ENCODE data around the gene MYG1. TPM values are rescaled to one million over a fixed set of nuclear protein-coding genes. Genes with fewer than 3 reads are reported as not detected.

Gene MYG1
- total RNA-seq, 1 experiment from 2014 or later = 104 TPM

DNA sequence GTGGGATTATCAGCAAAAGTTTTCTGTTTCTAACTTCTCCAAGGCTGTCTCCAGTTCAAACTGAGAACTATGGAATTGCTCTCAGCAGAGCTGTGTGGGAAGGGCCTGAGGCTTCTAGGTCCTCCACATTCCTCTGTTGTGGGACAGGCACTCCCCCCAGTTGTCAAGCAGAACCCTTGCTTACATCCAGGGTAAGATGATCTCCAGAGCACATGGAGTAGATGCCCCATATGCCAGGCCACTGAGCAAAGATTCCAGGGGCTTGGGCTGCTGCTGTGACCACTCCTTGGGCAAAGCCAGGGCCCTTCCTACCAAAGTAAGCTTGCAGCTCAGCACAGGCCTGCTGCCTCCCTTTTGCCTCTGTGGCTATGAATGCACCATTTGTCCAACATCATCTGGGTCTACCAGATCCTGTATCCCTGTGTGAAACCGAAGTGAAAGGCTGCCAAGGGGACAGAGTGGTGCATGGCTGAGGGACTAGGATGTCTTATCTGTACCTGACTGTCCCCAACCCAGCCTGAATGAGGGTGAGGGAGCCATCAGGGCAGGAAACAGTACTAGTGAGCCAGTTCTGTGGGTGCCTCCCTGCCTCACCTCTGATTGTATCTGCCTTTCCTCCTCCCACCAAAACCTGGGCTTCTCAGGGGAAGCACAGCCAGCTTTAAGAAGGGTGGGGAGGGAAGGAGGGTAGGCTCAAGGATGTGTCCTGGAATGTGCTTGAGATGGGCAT lies 44.5 kb upstream of the MYG1 start:
- intact Hi-C loops (cut with micrococcal nuclease) = no loop called here

More for the DNA sequence above, 44.5 kb upstream of the MYG1 start:
- no peak for TF ChIP-seq SP1 (IDR thresholded peaks at IDR 0.05; ENCODE audit: low read depth)
- no peak for TF ChIP-seq JUND (IDR thresholded peaks at IDR 0.05)
- no peak for TF ChIP-seq FOSL1 (IDR thresholded peaks at IDR 0.05; ENCODE audit: low read depth)
- TF ChIP-seq, protein P1, sequence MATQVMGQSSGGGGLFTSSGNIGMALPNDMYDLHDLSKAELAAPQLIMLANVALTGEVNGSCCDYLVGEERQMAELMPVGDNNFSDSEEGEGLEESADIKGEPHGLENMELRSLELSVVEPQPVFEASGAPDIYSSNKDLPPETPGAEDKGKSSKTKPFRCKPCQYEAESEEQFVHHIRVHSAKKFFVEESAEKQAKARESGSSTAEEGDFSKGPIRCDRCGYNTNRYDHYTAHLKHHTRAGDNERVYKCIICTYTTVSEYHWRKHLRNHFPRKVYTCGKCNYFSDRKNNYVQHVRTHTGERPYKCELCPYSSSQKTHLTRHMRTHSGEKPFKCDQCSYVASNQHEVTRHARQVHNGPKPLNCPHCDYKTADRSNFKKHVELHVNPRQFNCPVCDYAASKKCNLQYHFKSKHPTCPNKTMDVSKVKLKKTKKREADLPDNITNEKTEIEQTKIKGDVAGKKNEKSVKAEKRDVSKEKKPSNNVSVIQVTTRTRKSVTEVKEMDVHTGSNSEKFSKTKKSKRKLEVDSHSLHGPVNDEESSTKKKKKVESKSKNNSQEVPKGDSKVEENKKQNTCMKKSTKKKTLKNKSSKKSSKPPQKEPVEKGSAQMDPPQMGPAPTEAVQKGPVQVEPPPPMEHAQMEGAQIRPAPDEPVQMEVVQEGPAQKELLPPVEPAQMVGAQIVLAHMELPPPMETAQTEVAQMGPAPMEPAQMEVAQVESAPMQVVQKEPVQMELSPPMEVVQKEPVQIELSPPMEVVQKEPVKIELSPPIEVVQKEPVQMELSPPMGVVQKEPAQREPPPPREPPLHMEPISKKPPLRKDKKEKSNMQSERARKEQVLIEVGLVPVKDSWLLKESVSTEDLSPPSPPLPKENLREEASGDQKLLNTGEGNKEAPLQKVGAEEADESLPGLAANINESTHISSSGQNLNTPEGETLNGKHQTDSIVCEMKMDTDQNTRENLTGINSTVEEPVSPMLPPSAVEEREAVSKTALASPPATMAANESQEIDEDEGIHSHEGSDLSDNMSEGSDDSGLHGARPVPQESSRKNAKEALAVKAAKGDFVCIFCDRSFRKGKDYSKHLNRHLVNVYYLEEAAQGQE (IDR thresholded peaks at IDR 0.05; ENCODE audit: low read depth) = no peak
- no peak for TF ChIP-seq EZH2phosphoT487 (IDR thresholded peaks at IDR 0.05; ENCODE audit: borderline replicate concordance)
- TF ChIP-seq CBX3 (IDR thresholded peaks at IDR 0.05; ENCODE audit: low read depth) = no peak
- no peak for TF ChIP-seq POLR2A (IDR thresholded peaks at IDR 0.05; ENCODE audit: borderline replicate concordance, extremely low read depth, insufficient read depth, insufficient read length)
- TF ChIP-seq, protein P2, sequence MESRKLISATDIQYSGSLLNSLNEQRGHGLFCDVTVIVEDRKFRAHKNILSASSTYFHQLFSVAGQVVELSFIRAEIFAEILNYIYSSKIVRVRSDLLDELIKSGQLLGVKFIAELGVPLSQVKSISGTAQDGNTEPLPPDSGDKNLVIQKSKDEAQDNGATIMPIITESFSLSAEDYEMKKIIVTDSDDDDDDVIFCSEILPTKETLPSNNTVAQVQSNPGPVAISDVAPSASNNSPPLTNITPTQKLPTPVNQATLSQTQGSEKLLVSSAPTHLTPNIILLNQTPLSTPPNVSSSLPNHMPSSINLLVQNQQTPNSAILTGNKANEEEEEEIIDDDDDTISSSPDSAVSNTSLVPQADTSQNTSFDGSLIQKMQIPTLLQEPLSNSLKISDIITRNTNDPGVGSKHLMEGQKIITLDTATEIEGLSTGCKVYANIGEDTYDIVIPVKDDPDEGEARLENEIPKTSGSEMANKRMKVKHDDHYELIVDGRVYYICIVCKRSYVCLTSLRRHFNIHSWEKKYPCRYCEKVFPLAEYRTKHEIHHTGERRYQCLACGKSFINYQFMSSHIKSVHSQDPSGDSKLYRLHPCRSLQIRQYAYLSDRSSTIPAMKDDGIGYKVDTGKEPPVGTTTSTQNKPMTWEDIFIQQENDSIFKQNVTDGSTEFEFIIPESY (IDR thresholded peaks at IDR 0.05; ENCODE audit: extremely low read depth, insufficient replicate concordance, low read length) = no peak
- TF ChIP-seq SIN3A (IDR thresholded peaks at IDR 0.05; ENCODE audit: low read depth) = no peak
- TF ChIP-seq ELF1 (IDR thresholded peaks at IDR 0.05; ENCODE audit: borderline replicate concordance, low read depth) = no peak
- TF ChIP-seq, protein P3, sequence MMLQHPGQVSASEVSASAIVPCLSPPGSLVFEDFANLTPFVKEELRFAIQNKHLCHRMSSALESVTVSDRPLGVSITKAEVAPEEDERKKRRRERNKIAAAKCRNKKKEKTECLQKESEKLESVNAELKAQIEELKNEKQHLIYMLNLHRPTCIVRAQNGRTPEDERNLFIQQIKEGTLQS (IDR thresholded peaks at IDR 0.05) = no peak
- no peak for TF ChIP-seq ZFX (IDR thresholded peaks at IDR 0.05)
- TF ChIP-seq EGR1 (IDR thresholded peaks at IDR 0.05; ENCODE audit: low read depth) = no peak
- TF ChIP-seq ZNF274 (IDR thresholded peaks at IDR 0.05; ENCODE audit: low read depth, low read length) = no peak
- TF ChIP-seq, protein P4, sequence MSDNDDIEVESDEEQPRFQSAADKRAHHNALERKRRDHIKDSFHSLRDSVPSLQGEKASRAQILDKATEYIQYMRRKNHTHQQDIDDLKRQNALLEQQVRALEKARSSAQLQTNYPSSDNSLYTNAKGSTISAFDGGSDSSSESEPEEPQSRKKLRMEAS (IDR thresholded peaks at IDR 0.05) = no peak
- TF ChIP-seq SRF (IDR thresholded peaks at IDR 0.05; ENCODE audit: low read depth) = no peak
- no peak for TF ChIP-seq EZH2 (IDR thresholded peaks at IDR 0.05)
- TF ChIP-seq YY1 (IDR thresholded peaks at IDR 0.05; ENCODE audit: extremely low read depth, insufficient replicate concordance, low read depth, low read length) = no peak
- TF ChIP-seq CEBPB (IDR thresholded peaks at IDR 0.05; ENCODE audit: low read depth) = no peak
- TF ChIP-seq TCF7L2 (IDR thresholded peaks at IDR 0.05; ENCODE audit: borderline replicate concordance, extremely low read depth, insufficient read depth, insufficient read length) = no peak
- no TSS peak for BruUV-seq (replicated peaks)
- Histone ChIP-seq H3K36me3 (ENCODE audit: control insufficient read depth in 1 of 2, insufficient read depth in 2 of 2, low read length in 2 of 2) (peaks cover 0 to 2% of the 10 kb centered on the region in 2 experiments; a peak in 2 of 4 replicates), H3K4me3 (replicated peaks in 1 of 2; ENCODE audit: low read depth in 1 of 2, low read length in 2 of 2) (no peak overlapping the region), H3K9me2 (ENCODE audit: insufficient read depth) (no peaks in the 10 kb centered on the region), H3K4me1 (ENCODE audit: control insufficient read depth in 1 of 2, insufficient read depth in 2 of 2, low read length in 2 of 2) (peaks cover 15 to 23% of the 10 kb centered on the region in 2 experiments), H3K9me3 (ENCODE audit: control insufficient read depth in 1 of 2, insufficient read depth in 1 of 2, low read depth in 1 of 2, low read length in 2 of 2) (no peaks in the 10 kb centered on the region), H3K9ac (ENCODE audit: low read length) (no peak overlapping the region), H2AFZ (ENCODE audit: low read depth, low read length, poor library complexity, severe bottlenecking) (no peak overlapping the region), H4K20me1 (ENCODE audit: insufficient read depth) (no peaks in the 10 kb centered on the region), H3K4me2 (ENCODE audit: low read length) (no peak overlapping the region), H3K79me2 (ENCODE audit: insufficient read depth, low read length) (peaks cover 11% of the 10 kb centered on the region; the same call in 1 of the 2 replicates), H3K27ac (ENCODE audit: low read depth, low read length) (no peak overlapping the region), H3K27me3 (ENCODE audit: insufficient read depth, low read length) (no peaks in the 10 kb centered on the region)
- ChIA-PET POLR2A (no interaction called here), RAD21 (ENCODE audit: low non-redundant PET in 1 of 2, low total read pairs in 2 of 2, uncharacterized antibody in 2 of 2, unreplicated experiment in 2 of 2) (no interaction called here), CTCF (no interaction called here)
- DNase-seq (ENCODE audit: low read depth, low spot score) (no peak), ATAC-seq (no peak)
